Immature natural killer cell (primary cell): ENCODE measurements around the gene C22orf15. TPM values are rescaled to one million over a fixed set of nuclear protein-coding genes. Genes with fewer than 3 reads are reported as not detected.

ENCODE experiments used
- DNase-seq, 3 donors: peaks; one replicate each; pipeline ENCODE4 v3.0.0; 2022; ENCODE audit warnings: mixed read lengths in 1 of 3
- H3K27ac Mint-ChIP-seq, 6 donors: one replicate each; pipeline ENCODE4 v1.8.0; 2020; ENCODE audit warnings: mixed read lengths in 6 of 6, mild to moderate bottlenecking in 5 of 6, inconsistent platforms in 4 of 6, moderate library complexity in 3 of 6
- H3K27me3 Mint-ChIP-seq, 3 donors: one replicate each; pipeline ENCODE4 v1.8.0; 2020 to 2021; ENCODE audit warnings: low read depth in 3 of 3, mild to moderate bottlenecking in 3 of 3, mixed read lengths in 3 of 3, moderate library complexity in 3 of 3, inconsistent platforms in 1 of 3
- H3K36me3 Mint-ChIP-seq, 3 donors: one replicate each; pipeline ENCODE4 v1.8.0; 2020; ENCODE audit warnings: mixed read lengths in 3 of 3, inconsistent platforms in 2 of 3, mild to moderate bottlenecking in 2 of 3
- H3K4me1 Mint-ChIP-seq, 2 donors: one replicate each; pipeline ENCODE4 v1.8.0; 2020; ENCODE audit warnings: inconsistent platforms in 2 of 2, mild to moderate bottlenecking in 2 of 2, mixed read lengths in 2 of 2, moderate library complexity in 1 of 2
- H3K4me3 Mint-ChIP-seq, 5 donors: one replicate each; pipeline ENCODE4 v1.8.0; 2020; ENCODE audit warnings: mild to moderate bottlenecking in 5 of 5, mixed read lengths in 5 of 5, inconsistent platforms in 3 of 5, moderate library complexity in 3 of 5
- H3K9me3 Mint-ChIP-seq, 6 donors: one replicate each; pipeline ENCODE4 v1.8.0; 2020; ENCODE audit warnings: mild to moderate bottlenecking in 6 of 6, mixed read lengths in 6 of 6, inconsistent platforms in 4 of 6, moderate library complexity in 3 of 6
- polyA plus RNA-seq, 3 donors: library from polyadenylated mRNA; unstranded; fragments of 300-500 nt; fragmentation: Illumina TruSeq; gene quantifications; one replicate each; pipeline ENCODE4 v1.2.3, GENCODE V29; 2021

Gene C22orf15
- polyA plus RNA-seq, 3 donors from 2014 or later, result 1.1 TPM; not detected in 2

DNA sequence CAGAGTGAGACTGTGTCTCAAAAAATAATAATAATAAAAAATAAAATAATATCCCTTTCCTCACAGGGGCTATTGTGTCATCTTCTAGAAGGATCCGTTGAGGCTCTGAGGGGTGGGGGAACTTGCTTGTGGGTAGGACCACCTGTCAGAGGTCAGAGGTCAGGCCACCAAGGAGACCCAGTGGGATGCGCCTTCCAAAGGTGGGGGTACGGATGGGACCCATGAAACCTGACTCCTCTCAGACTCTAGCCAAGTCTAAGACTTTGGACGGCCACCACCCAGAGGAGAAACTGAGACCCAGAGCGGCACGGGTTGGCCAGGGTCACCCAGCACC, 9.5 kb downstream of the C22orf15 start:
- Mint-ChIP-seq H3K27me3 (peaks cover 0 to 4% (median 2%) of the 10 kb centered on the region in 3 donors), H3K9me3 (no peaks in the 10 kb centered on the region), H3K36me3 (no peaks in the 10 kb centered on the region), H3K4me1 (peaks cover 5 to 15% of the 10 kb centered on the region in 2 donors), H3K4me3 (peak overlapping the region; percentile 54 to 75 (median 63)), H3K27ac (peak overlapping the region in 1 of 6 donors; percentile 49)
- no peak for DNase-seq

DNA sequence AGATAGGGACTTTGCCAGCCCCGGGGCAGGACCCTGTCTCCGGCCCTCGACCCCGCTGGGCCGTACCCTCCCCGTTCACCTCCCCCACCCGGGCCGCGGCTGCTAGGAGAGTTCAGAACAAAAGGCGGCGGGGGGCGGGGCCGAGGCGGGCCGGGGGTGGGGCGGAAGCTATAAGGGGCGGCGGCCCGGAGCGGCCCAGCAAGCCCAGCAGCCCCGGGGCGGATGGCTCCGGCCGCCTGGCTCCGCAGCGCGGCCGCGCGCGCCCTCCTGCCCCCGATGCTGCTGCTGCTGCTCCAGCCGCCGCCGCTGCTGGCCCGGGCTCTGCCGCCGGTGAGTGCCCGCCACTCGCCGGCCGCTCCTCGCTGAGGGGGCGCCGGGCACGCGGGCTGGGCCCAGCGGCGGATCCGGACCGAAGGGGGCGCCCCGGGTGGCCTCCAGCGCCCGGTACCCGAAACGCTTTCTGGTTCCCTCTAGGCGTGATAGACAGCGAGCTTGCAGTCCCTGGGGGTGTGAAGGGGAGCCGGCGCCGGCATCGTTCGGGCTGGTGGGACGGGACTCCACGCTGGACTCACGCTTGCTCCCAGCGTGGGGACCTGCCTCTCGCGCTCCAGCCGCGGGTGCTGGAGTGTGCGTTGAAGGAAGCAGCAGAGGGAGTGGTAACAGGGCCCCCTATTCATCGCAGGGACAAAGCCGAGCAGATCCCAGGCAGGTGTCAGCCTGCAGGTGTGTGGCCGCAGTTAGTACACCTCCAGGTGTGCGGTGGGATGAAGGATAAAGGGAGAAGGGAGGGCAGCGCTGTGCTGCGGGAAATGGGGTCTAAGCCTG, 10.1 kb downstream of the C22orf15 start, which contains the start of gene MMP11:
MMP11 (plus strand) TSS at position 201 of the 825 bp plus-strand sequence; CDS start at position 223, 22 bp downstream.
- peak; percentile 39 to 54 (median 48) for DNase-seq
- Mint-ChIP-seq H3K36me3 (no peaks in the 10 kb centered on the region), H3K27ac (peak within 1 kb of the TSS in 2 of 6 donors; percentile 7 to 49), H3K4me3 (peak within 1 kb of the TSS; percentile 54 to 75 (median 65)), H3K27me3 (peaks cover 0 to 4% (median 2%) of the 10 kb centered on the region in 3 donors), H3K9me3 (no peaks in the 10 kb centered on the region), H3K4me1 (peaks cover 5 to 14% of the 10 kb centered on the region in 2 donors)

DNA sequence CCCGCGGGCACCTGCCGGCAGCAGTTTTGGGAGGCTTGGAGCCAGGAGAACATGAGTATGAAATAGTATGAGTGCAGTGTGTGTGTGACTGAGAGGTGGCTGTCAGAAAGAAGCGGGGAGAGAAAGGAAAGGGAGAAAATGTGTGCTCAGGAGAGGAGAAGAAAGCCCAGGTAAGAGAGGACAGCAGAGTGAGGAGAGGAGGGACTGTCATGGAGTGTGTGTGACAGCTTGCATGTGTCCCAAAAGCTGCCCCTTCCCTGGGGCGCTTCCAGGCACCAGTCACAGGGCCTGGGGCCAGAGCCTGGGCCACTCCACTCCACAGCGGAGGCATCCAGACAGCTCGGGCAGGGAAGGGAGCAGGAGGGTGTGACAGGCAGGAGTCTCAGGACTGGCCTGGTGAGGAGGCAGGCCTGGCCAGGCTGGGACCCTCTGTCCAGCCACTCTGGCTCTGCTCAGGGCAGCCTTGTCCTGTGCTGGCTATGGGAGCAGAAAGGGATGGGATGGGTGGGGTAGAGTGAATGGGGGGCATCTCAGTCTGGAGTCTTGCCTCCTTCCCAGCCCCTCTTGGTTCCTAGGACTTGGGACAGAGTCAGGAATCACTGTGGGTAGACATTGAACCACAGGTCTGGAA, 10.8 kb downstream of the C22orf15 start:
- H3K27me3 Mint-ChIP-seq, result peaks cover 0 to 6% (median 2%) of the 10 kb centered on the region in 3 donors
- H3K36me3 Mint-ChIP-seq, result no peaks in the 10 kb centered on the region
- H3K4me1 Mint-ChIP-seq, result peaks cover 5 to 13% of the 10 kb centered on the region in 2 donors
- peak overlapping the region; percentile 19 to 65 (median 42) for H3K4me3 Mint-ChIP-seq
- DNase-seq, result no peak
- H3K9me3 Mint-ChIP-seq, result no peaks in the 10 kb centered on the region
- peak overlapping the region in 1 of 6 donors; percentile 7 for H3K27ac Mint-ChIP-seq

DNA sequence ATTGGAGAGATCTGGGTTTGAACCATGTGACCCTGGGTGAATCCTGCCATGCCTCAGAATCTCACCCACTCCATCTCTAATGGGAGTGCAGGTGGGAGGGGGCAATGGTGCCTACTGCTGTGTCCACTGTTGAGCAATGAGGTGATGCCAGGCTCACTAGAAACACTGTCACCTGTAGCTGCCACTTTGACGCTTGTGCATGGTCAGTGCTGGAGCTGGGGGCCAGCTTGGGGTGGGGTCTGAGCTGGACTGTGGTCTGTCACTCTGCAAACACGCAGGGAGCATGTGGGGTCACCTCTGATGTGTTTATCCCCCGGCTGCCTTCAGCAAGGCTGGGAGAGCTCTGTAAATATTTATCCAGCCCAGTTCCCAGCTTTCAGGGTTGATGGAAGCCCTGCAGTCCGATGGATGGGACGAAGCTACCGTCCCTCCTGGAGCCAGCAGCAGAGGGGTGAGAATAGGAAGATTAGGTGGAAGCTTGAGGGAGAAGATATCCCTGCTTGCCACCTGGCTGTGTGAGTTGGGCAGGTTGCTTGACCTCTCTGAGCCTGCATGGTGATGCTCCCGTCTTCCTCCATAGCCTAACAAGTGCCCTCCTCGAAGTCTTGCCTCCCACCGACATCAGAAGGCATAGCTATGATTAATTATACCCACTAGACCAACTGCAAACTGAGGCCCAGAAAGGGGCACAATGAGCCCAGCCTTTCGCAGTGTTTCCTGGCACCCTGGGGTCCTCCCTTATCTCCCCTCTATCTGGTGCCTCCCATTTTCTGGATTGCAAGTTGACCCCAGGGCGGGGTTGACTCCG, 11.5 kb downstream of the C22orf15 start:
- peaks cover 5 to 13% of the 10 kb centered on the region in 2 donors for H3K4me1 Mint-ChIP-seq
- peak overlapping the region in 1 of 5 donors; percentile 34 for H3K4me3 Mint-ChIP-seq
- DNase-seq, result no peak
- H3K27ac Mint-ChIP-seq, result no peak overlapping the region
- H3K36me3 Mint-ChIP-seq, result no peaks in the 10 kb centered on the region
- peaks cover 0 to 6% (median 2%) of the 10 kb centered on the region in 3 donors for H3K27me3 Mint-ChIP-seq
- no peaks in the 10 kb centered on the region for H3K9me3 Mint-ChIP-seq

DNA sequence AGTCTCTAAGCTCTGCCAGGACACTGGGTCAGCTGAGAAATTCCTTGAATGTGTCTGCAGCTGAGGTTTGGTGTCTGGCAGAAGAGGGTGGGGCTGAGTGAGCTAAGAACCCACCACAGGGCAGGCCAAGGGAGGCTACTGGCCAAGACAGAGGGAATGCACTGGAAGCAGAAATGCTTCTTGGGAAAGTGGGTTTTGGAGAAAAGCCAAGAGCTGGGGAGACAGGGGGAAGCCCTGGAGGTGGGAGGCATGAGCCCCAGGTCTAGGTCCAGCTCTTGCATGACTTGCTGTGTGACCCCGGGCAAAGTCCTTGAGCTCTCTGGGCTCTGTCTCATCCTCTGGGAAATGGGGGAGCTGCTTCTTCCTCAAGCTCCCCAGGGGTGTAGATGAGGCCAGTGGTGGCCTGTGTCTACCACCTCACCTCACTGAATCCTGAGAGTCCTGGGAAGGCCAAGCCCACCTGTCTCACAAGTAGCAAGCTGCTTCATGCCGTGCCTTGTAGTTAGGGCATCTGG, 12.2 kb downstream of the C22orf15 start:
- H3K27ac Mint-ChIP-seq, result no peak overlapping the region
- peaks cover 0 to 4% (median 3%) of the 10 kb centered on the region in 3 donors for H3K27me3 Mint-ChIP-seq
- no peak overlapping the region for H3K4me3 Mint-ChIP-seq
- H3K36me3 Mint-ChIP-seq, result no peaks in the 10 kb centered on the region
- no peak for DNase-seq
- H3K9me3 Mint-ChIP-seq, result no peaks in the 10 kb centered on the region
- peaks cover 5 to 13% of the 10 kb centered on the region in 2 donors for H3K4me1 Mint-ChIP-seq

DNA sequence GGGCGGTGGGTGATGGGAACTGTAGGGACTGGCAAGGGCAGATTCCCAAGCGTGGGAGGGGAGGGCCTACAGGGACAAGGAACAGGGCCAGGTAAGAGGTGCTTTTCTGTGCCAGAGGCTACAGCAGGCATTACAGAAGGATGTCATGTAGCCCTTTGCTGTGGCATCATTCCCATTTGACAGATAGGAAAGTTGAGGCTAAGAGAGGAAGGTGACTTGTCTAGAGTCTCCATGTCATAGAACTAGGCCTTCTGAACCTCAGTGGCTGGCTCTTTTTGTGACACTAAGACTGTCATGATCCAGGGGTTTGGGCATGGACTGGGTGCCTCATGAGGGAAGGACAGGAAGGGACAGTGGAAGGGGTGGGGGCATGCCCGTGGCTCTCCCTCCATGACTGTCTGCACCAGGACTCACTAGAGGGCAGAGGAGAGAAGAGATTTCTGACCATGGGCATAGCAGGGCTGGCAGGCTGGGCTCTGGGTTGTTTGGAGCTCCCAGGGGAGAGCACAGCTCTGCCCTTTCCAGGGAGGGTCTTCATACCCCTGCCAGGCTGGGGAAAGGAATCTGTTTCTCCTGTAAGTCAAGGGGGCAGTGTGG, 13.1 kb downstream of the C22orf15 start:
- Mint-ChIP-seq H3K9me3 (no peaks in the 10 kb centered on the region), H3K36me3 (no peaks in the 10 kb centered on the region), H3K4me3 (no peak overlapping the region), H3K27me3 (peaks cover 0 to 4% (median 3%) of the 10 kb centered on the region in 3 donors), H3K4me1 (peaks cover 4 to 12% of the 10 kb centered on the region in 2 donors), H3K27ac (no peak overlapping the region)
- DNase-seq, result no peak

DNA sequence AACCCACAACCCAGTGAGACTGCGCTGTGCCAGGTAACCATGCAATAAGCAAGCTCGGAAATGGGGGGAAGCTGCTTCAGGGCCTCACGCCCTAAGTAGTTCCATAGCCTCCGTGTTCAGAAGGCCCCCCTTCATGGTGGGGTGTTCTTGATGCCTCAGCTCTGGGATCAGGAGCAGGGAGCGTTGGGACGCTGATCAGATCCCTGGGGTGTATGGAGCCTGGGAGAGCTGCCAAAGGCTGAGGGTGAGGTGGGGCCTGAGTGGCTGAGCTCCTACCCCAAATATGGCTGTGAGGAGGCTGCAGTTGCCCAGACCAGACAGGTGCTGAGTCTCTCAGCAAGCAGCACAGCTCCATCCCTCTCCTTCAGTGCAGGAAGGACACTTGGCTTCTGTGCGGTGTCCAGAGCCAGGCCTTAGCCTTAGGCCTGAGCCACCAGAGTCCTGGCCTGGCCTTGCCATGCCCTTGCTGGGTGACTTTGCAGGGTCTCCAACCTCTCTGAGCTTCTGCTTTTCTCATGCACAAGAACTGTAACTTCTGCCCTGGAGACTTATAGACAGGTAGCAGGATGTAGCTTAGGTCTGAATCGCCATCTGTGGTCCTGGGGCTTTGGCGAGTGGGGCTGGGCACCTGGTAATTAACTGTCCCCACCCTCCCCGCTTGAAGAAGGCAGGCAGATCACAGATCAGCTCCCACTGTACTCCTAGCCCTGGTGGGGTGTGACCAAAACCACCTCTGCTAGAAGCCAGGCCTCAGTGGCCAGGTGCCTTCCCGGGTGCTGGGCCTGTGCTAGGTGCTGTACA, 15.2 kb downstream of the C22orf15 start:
- H3K4me3 Mint-ChIP-seq, result no peak overlapping the region
- H3K36me3 Mint-ChIP-seq, result no peaks in the 10 kb centered on the region
- H3K27me3 Mint-ChIP-seq, result peaks cover 0 to 3% (median 3%) of the 10 kb centered on the region in 3 donors
- no peak for DNase-seq
- no peaks in the 10 kb centered on the region for H3K9me3 Mint-ChIP-seq
- peaks cover 0 to 5% of the 10 kb centered on the region in 2 donors for H3K4me1 Mint-ChIP-seq
- no peak overlapping the region for H3K27ac Mint-ChIP-seq

DNA sequence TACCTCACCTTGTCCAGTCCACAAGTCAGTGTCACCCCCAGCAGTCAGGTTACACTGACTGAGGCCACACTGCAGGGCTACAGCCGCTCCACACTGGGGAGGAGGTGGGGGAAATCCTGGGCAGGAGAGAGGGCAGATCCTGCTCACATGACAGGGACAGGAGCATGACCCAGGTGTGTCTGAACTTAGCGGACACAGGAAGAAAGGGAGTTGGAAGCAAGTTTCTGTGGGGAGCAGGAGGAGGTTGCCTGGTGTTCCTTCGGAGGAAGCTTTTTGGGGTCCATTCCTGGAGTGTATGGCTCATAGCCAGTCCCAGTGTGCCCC, 15.7 kb downstream of the C22orf15 start:
- DNase-seq, result no peak
- Mint-ChIP-seq H3K4me3 (no peak overlapping the region), H3K27ac (no peak overlapping the region), H3K36me3 (no peaks in the 10 kb centered on the region), H3K9me3 (no peaks in the 10 kb centered on the region), H3K27me3 (peaks cover 0 to 3% (median 3%) of the 10 kb centered on the region in 3 donors), H3K4me1 (no peaks in the 10 kb centered on the region)

DNA sequence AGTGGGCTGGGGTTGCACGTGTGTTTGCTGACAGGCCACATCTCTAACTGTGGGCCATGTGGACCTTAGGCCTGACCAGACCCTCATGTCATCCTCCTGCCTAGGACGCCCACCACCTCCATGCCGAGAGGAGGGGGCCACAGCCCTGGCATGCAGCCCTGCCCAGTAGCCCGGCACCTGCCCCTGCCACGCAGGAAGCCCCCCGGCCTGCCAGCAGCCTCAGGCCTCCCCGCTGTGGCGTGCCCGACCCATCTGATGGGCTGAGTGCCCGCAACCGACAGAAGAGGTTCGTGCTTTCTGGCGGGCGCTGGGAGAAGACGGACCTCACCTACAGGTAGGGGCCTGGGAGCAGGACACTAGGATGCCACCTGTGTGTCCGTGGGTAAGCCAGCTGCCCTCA, 16.3 kb downstream of the C22orf15 start:
- H3K27ac Mint-ChIP-seq, result no peak overlapping the region
- H3K27me3 Mint-ChIP-seq, result peaks cover 0 to 3% (median 3%) of the 10 kb centered on the region in 3 donors
- H3K36me3 Mint-ChIP-seq, result no peaks in the 10 kb centered on the region
- DNase-seq, result no peak
- no peak overlapping the region for H3K4me3 Mint-ChIP-seq
- no peaks in the 10 kb centered on the region for H3K9me3 Mint-ChIP-seq
- H3K4me1 Mint-ChIP-seq, result peaks cover 2 to 4% of the 10 kb centered on the region in 2 donors

DNA sequence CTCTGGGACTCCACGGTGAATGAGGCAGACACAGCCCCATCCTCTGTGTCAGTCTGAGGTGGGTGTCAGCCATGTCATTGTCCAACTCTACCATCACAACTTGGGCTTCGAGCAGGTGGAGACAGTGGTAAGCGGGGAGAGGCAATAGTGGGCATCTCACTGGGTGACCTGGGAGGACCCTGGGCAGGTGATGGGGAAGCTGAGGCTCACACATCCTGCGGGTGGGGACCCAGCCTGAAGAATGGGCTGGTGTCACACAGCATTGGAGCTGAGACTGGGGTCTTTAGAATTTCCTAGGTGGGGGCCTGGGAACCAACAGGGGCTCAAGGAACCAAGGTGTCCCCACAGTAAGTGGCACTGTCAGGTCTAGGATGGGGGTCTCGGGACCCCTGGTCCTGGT, 16.9 kb downstream of the C22orf15 start:
- Mint-ChIP-seq H3K4me1 (peaks cover 8 to 11% of the 10 kb centered on the region in 2 donors), H3K27me3 (peaks cover 0 to 3% (median 3%) of the 10 kb centered on the region in 3 donors), H3K9me3 (no peaks in the 10 kb centered on the region), H3K4me3 (no peak overlapping the region), H3K36me3 (no peaks in the 10 kb centered on the region), H3K27ac (peak overlapping the region in 1 of 6 donors; percentile 11)
- DNase-seq, result no peak

DNA sequence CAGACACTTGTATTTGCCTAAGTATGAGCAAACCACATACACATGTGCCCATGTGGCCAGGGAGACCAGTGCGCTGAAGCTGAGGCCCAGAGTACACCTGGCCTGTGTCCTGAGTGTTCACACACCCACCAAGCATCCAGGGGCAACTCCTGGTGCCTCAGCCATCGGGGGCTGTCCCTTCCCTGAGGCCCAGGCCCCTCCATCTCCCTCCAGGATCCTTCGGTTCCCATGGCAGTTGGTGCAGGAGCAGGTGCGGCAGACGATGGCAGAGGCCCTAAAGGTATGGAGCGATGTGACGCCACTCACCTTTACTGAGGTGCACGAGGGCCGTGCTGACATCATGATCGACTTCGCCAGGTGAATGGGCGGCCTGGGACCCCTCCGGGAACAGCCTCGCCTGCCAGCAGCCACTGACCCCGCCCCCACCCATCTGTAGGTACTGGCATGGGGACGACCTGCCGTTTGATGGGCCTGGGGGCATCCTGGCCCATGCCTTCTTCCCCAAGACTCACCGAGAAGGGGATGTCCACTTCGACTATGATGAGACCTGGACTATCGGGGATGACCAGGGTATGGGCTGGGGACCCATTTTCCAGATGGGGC, 17.5 kb downstream of the C22orf15 start:
- no peaks in the 10 kb centered on the region for H3K9me3 Mint-ChIP-seq
- DNase-seq, result no peak
- H3K4me3 Mint-ChIP-seq, result no peak overlapping the region
- H3K27ac Mint-ChIP-seq, result no peak overlapping the region
- peaks cover 0 to 3% (median 2%) of the 10 kb centered on the region in 3 donors for H3K27me3 Mint-ChIP-seq
- peaks cover 8 to 11% of the 10 kb centered on the region in 2 donors for H3K4me1 Mint-ChIP-seq
- no peaks in the 10 kb centered on the region for H3K36me3 Mint-ChIP-seq

DNA sequence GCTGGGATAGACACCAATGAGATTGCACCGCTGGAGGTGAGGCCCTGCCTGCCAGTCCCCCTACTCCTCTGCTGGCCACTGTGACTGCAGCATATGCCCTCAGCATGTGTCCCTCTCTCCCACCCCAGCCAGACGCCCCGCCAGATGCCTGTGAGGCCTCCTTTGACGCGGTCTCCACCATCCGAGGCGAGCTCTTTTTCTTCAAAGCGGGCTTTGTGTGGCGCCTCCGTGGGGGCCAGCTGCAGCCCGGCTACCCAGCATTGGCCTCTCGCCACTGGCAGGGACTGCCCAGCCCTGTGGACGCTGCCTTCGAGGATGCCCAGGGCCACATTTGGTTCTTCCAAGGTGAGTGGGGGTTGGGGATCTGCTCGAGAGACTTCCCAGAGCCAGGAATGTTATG, 18.3 kb downstream of the C22orf15 start:
- no peak overlapping the region for H3K4me3 Mint-ChIP-seq
- H3K9me3 Mint-ChIP-seq, result no peaks in the 10 kb centered on the region
- peaks cover 0 to 2% (median 1%) of the 10 kb centered on the region in 3 donors for H3K27me3 Mint-ChIP-seq
- no peak for DNase-seq
- H3K27ac Mint-ChIP-seq, result no peak overlapping the region
- H3K4me1 Mint-ChIP-seq, result peaks cover 10 to 11% of the 10 kb centered on the region in 2 donors
- H3K36me3 Mint-ChIP-seq, result no peaks in the 10 kb centered on the region
